Measurements from ENCODE around the gene ZMAT3.

ZMAT3 gene

DNA sequence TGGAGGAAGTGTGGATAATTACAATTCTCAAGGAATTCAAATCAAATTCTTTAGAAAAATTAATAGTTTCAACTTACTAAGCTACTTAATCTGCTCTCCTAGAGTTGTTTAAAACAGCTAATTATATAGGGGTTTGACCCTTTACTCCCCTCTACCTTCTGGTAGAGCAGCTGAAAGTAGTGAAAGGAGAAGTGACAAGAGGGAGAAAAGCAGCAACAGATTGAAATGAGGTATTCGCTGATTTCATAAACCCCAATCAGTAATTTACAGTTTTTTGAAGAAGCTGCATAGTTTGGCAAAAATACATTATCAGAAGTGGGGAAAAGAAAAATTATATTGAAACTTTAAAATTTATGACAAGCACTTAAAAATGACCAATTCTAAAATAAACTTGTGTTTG lies 52.8 kb downstream of the ZMAT3 start:
- DNase-seq = no peak

DNA sequence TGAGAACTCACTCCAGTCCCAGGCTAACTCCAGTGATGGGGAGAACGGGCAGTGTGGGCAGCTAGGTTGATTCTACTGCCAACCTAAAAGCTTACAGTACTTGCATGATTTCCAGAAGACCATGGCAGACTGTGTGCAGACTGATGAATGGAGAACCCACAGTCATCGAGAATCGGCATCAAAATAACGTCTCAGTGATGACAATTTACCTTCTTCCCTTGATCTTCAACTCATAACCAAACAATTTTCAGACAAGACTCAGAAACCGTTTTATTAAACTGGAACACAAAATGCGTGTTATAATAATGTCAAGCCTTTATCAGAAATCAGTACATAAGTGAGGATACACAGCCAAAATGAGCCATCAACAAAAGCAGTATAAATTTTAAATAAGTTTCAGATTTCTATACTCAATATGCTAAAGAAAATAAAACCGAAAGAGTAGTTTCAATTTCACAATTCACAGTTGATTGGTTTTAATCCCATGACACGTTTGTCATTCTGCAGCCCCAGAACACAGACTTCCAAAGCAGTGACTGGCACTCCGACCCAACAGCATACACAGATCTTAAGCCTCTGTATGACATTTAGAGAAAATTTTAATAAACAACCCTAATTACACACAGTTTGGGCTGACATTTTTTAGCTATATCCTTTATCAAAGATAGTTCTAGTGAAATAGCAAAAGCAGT lies 54.5 kb downstream of the ZMAT3 start:
- DNase-seq = no peak

DNA sequence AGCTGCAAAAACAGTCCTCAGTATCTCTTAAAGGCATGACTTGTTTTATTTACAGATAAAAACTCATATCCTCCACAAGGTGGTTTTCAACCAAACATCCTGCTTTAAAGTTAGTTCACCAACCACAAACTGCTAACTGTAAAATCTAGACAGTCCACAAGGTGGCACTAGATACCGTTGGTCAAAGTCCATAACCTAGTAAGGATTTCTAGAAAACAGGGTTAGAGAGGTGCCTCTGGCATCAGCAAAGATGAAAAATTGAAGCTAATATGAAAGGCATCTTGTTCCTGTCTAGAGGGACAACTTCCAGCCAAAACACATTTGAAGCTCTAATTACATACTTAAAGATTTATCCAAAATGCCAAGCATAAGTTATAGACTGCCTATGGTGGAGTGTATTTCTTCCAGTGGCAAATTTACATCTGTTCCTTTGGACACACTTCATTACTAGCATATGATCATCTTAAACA lies 56.0 kb downstream of the ZMAT3 start:
- DNase-seq = peak; percentile 28

DNA sequence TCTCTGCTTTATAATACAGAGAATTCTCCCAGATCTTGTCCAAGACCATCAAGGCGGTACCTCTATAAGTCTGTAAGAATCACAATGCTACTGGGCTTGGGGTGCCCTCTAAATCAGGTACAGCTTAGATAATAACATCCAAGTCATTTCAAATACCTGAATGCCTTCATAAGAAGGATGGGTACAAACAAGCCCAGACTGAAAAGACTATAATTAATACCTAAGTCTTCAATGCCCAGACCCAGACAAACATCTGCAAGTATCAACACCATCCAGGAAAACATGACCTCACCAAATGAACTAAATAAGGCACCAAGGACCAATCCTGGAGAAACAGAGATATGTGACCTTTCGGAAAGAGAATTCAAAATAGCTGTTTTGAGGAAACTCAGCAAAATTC lies 65.9 kb downstream of the ZMAT3 start:
- DNase-seq = no peak

DNA sequence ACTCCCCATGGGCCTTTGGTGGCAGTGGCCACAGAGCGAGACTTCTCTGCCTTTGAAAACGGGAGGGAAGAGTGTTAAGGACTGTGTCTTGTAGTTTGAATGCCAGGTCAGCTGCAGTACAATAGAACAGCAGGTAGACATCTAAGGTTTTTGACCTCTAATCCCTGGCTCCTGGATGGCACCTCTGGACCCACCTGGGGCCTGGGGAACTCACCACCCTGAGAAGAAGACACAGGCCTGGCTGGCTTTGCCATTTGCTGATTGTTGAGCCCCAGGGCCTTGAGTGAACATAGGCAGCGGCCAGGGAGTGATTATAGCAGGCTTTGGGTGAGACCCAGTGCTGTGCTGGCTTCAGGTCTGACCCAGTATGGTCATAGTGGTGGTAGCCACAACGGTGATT lies 66.4 kb downstream of the ZMAT3 start:
- no peak for DNase-seq

DNA sequence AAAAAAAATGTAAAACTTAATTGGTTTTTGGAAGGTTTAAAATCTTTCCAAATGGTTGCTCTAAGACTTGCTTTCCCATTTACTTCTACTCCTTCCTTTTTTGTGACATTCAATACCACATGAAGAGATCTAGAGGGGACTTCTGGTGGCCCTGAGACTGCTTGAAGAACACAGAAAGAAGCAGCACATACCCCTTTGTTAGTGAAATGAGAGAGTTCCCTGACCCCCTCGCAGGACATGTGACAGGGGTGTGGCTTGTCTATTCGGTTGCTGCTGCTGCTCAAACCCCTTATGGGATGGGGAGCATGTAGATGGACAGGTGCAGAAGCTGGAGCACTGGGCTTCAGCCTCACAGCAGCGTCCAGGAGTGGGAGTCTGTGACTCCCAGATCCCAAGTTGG lies 71.0 kb downstream of the ZMAT3 start:
- no peak for DNase-seq

DNA sequence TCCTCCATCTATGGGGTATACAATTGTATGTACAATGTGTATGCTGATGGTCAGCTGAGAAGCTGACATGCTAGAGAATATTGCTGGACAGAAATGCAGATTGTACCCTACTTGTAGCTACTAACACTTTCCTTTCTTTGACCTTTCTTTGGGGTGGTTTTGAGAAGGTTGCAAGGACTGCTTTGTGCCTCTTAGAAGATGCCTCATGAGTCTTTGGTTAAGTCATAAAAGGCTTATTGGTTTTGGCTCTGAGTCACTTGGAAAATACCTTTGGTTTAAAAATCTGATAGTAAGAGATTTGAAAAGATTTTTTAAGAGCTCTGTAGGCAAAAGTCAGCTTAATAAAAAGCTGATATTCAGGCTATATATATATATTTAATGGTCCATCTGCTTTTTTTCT lies 71.5 kb downstream of the ZMAT3 start:
- no peak for DNase-seq

DNA sequence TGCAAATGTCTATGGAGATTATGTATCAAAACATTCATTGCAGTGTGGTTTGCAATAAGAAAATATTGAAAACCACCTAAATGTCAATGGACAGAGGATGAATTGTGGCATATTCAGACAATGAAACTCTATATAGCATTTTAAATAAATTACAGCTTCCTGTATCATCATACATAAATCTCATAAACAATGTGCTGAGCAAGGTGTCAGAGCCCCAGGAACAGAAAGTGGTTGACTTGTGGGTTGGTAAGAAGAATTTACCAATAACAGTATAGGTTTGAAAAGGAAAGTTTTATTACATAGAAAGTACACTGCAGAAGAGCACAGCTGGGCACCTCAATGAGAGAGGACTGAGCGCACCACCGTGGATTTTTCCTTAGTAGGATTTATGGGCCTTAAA lies 75.2 kb downstream of the ZMAT3 start:
- no peak for DNase-seq

DNA sequence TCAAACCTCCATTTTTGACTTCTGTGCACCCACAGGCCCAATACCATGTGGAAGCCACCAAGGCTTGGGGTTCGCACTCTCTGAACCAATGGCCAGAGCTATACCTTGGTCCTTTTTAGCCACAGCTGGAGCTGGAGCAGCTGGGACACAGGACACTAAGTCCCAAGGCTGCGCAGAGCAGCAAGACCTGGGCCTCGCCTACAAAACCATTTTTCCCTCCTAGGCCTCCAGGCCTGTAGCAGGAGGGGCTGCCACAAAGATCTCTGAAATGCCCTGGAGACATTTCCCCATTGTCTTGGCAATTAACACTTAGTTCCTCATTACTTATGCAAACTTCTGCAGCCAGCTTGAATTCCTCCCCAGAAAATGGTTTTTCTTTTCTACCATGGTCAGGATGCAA lies 81.3 kb downstream of the ZMAT3 start:
- no peak for DNase-seq

DNA sequence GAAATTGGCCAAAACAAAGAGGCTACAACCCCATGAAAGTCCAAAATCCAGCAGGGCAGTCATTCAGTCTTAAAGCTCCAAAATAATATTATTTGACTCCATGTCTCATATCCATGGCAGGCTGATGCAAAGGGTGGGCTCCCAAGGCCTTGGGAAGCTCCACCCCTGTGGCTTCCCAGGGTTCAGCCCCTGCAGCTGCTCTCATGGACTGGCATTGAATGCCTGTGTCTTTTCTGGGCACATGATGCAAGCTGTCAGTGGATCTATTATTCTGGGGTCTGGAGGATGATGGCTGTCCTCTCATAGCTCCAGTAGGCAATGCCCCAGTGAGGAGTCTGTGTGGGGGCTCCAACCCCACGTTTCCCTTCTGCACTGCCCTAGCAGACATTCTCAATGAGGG lies 81.8 kb downstream of the ZMAT3 start:
- DNase-seq = no peak

DNA sequence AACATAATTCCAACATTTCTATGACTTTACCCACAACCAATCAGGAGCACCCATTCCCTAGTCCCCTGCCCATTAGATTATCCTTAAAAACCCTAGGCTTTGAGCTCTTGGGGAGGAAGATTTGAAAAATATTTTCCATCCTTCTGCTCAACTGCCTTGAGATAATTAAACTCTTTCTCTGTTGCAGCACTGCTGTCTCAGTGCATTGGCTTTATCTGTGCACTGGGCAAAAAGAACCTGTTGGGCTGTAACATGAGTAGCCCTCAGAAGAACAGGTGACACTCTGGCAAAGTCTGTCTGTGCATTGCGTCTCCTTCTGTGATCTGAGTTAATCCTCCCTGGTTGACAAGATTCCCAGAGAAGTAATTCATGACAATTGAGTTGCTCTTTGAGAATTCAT lies 83.9 kb downstream of the ZMAT3 start:
- no peak for DNase-seq

DNA sequence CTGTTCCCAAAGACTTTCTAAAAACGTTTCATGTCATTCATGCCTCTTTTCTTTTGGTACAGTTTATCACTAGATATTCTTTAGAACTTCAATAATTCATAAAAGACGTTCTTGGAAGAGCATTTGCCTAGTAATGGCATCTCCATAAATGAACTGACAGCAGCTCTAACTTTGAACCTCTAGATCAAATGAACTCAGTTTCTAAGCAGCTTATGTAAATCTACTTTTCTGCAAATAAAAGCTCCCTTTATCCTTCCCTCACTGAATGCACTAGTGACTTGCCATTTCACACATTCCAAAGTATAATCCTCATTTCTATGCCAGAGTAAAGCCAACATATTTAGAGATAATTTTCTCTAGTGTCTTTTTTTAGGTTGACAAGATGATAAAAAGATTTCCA lies 85.2 kb downstream of the ZMAT3 start:
- DNase-seq = no peak

DNA sequence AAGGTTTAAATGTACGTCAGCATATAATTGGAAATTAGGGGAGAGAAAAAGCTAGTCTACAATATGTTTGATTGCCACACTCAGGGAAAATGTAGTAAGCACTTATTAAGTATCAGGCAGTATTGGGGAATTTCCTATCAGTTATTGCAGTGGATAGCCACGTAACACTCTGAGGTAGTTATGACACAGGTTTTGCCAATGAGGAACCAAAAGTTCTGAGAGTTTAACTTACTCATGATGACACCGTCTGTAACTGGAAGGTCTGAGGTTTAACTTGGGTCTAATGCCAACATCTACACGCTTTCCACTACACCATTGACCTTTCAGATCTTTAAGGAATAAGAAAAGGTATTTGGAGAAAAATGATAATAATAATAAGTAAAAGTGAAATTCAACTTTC lies 89.5 kb downstream of the ZMAT3 start:
- no peak for DNase-seq

DNA sequence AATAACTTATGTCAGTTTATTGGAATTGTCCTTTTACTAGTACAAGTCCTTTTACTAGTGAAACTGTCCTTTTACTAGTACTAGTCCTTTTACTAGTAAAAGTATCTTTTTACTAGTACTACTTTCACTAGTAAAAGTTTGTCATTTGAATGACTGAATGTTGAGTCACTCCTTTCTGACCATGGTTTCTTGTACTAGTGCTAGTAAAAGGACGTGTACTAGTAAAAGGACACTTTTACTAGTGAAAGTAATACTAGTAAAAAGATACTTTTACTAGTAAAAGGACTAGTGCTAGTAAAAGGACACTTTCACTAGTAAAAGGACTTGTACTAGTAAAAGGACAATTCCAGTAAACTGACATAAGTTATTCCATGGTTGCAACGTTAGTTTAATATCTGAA lies 96.3 kb downstream of the ZMAT3 start:
- DNase-seq = no peak

DNA sequence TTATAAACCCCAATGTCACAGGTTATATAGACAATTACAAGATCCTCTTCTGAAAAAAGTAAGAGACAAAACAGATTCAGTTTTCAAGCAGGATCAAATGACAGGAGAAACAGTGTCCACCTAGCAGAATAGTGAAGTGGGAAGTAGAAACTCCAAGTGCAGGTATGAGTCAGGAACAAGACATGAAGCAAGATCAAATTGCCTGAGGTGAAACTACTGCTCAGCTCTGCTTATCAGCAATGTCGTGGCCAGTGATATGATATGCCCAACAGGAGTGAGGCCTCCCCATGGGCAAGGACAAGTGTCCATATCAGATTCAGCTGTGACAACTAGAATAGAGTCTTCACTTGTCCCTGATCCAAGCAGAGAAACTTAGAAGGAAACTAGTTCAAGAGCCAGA lies 100.0 kb downstream of the ZMAT3 start:
- no peak for DNase-seq

DNA sequence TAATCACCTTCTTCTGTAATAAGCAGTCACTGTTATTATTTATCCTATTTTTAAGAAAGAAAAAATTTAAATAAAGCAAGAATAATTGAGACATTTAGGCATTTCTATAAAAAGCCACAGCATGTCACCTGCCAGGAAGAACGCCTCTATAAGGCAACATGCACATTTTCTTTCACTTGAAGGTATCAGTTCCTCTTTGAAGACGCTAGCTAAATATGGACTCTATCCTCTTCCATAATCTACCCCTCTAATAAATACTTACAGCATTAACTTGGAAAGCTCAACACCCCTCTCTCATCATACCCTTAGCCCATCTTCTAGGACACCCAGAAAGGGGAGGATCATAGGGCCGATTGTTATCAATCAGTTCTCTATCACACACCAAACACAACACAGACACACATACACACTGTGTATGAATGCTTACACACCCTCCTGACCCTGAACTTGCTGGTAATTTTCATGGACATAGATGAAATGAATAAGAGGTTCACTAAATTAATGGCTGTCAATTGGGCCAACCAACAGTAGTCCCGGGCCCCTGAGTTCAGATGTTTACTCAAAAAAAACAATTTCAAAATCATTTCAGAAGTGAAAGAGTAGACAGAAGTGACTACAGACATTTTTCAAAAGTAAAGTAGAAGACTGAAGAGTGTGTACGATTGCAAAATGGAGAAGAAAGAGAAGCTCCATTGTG lies 102.5 kb downstream of the ZMAT3 start:
- no peak for DNase-seq
